Nephron (organoid): ENCODE measurements around the gene HOXB4.

Experiments used
- H3K27ac Mint-ChIP-seq, 3 experiments: 2 replicates each; pipeline ENCODE4 v1.8.0; 2020; ENCODE audit warnings: mixed read lengths in 3 of 3, mild to moderate bottlenecking in 2 of 3, moderate library complexity in 1 of 3
- H3K27me3 Mint-ChIP-seq: 2 replicates; pipeline ENCODE4 v1.8.0; 2021; ENCODE audit warnings: low read depth, mild to moderate bottlenecking, moderate library complexity, mixed read lengths
- H3K36me3 Mint-ChIP-seq: 2 replicates; pipeline ENCODE4 v1.8.0; 2020; ENCODE audit warnings: low read depth, mixed read lengths
- H3K4me1 Mint-ChIP-seq: 2 replicates; pipeline ENCODE4 v1.8.0; 2020; ENCODE audit warnings: mixed read lengths
- H3K4me3 Mint-ChIP-seq, 3 experiments: 2 replicates each; pipeline ENCODE4 v1.8.0; 2020; ENCODE audit warnings: mild to moderate bottlenecking in 3 of 3, mixed read lengths in 3 of 3, moderate library complexity in 2 of 3
- H3K9me3 Mint-ChIP-seq: 2 replicates; pipeline ENCODE4 v1.8.0; 2020; ENCODE audit warnings: mixed read lengths
- TF ChIP-seq, protein P1 (sequence below), 3 experiments: fragments of 200-600 bp; sonication (generic); IDR thresholded peaks; one replicate each; pipeline ENCODE4 v1.5.0; 2021; ENCODE audit warnings: antibody characterized with exemption in 3 of 3; ENCODE audit not compliant: unreplicated experiment in 3 of 3

HOXB4 gene

GRCh38 chr17:48603959-48604769 is 26.0 kb upstream of the HOXB4 start:
- Mint-ChIP-seq H3K27me3 (peaks cover 74% of the 10 kb centered on the region), H3K4me1 (peaks cover 57% of the 10 kb centered on the region), H3K4me3 (peak overlapping the region; percentile 94 to 99 (median 98)), H3K27ac (peak overlapping the region in 2 of 3 experiments; percentile 98 to 99), H3K9me3 (no peaks in the 10 kb centered on the region), H3K36me3 (peaks cover 8% of the 10 kb centered on the region)
- TF ChIP-seq, protein P1, sequence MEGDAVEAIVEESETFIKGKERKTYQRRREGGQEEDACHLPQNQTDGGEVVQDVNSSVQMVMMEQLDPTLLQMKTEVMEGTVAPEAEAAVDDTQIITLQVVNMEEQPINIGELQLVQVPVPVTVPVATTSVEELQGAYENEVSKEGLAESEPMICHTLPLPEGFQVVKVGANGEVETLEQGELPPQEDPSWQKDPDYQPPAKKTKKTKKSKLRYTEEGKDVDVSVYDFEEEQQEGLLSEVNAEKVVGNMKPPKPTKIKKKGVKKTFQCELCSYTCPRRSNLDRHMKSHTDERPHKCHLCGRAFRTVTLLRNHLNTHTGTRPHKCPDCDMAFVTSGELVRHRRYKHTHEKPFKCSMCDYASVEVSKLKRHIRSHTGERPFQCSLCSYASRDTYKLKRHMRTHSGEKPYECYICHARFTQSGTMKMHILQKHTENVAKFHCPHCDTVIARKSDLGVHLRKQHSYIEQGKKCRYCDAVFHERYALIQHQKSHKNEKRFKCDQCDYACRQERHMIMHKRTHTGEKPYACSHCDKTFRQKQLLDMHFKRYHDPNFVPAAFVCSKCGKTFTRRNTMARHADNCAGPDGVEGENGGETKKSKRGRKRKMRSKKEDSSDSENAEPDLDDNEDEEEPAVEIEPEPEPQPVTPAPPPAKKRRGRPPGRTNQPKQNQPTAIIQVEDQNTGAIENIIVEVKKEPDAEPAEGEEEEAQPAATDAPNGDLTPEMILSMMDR (IDR thresholded peaks at IDR 0.05; ENCODE audit: unreplicated experiment in 3 of 3): no peak

DNA sequence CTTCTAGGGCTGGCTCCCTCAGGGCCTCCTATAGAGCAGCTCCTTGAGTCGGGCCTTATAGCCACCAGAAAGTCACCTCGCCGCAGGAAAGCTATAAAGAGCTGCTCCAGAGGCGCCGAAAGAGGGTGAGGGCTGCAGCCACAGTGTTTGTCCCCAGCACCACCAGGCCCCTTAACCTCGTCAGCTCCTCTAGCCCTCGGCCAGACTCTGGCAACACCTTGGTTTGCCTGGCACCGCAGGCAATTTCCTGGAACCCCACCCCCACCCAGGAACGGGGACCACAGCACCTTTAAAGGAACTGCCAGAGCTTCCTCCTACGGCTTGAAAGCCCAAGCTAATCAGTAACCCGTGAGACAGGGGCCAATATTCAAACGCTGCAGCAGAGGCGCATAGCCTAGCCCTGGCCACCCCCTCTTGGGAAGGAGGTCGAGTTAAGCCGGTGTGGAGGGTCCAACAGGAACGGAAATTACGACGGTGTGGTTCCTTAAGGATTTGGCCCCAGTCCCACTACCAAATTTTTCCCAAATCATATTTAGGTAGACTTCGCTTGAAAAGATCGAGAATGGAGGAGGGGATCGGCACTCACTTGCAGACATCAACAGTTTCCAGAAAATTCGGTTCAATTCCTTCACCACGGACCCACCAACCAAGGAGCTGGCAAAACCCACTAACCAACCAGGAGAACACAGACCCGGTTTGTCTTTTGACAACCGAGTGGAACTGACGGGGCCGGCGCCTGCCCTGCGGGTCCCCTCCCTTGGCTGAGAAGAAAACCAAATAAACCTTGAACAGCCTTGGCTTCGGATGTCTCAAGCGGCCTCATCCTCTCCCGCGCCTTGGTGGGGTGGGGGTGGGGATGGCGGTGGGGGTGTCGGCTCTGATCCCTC is 23.6 kb upstream of the HOXB4 start:
- Mint-ChIP-seq H3K4me3 (peak overlapping the region; percentile 94 to 99 (median 98)), H3K27me3 (peaks cover 81% of the 10 kb centered on the region), H3K9me3 (no peaks in the 10 kb centered on the region), H3K36me3 (peaks cover 8% of the 10 kb centered on the region), H3K4me1 (peaks cover 55% of the 10 kb centered on the region), H3K27ac (peak overlapping the region in 1 of 3 experiments; percentile 98)
- TF ChIP-seq, protein P1 (IDR thresholded peaks at IDR 0.05; ENCODE audit: unreplicated experiment in 3 of 3): no peak

- peaks cover 14% of the 10 kb centered on the region for H3K36me3 Mint-ChIP-seq
- peak overlapping the region; percentile 94 to 99 (median 98) for H3K4me3 Mint-ChIP-seq
- H3K4me1 Mint-ChIP-seq: peaks cover 54% of the 10 kb centered on the region
- H3K27ac Mint-ChIP-seq: peak overlapping the region in 1 of 3 experiments; percentile 98
- H3K9me3 Mint-ChIP-seq: no peaks in the 10 kb centered on the region
- TF ChIP-seq, protein P1 (IDR thresholded peaks at IDR 0.05; ENCODE audit: unreplicated experiment in 3 of 3): no peak
- H3K27me3 Mint-ChIP-seq: peaks cover 82% of the 10 kb centered on the region
Observed at GRCh38 chr17:48601207-48601538, 23.0 kb upstream of the HOXB4 start.

DNA sequence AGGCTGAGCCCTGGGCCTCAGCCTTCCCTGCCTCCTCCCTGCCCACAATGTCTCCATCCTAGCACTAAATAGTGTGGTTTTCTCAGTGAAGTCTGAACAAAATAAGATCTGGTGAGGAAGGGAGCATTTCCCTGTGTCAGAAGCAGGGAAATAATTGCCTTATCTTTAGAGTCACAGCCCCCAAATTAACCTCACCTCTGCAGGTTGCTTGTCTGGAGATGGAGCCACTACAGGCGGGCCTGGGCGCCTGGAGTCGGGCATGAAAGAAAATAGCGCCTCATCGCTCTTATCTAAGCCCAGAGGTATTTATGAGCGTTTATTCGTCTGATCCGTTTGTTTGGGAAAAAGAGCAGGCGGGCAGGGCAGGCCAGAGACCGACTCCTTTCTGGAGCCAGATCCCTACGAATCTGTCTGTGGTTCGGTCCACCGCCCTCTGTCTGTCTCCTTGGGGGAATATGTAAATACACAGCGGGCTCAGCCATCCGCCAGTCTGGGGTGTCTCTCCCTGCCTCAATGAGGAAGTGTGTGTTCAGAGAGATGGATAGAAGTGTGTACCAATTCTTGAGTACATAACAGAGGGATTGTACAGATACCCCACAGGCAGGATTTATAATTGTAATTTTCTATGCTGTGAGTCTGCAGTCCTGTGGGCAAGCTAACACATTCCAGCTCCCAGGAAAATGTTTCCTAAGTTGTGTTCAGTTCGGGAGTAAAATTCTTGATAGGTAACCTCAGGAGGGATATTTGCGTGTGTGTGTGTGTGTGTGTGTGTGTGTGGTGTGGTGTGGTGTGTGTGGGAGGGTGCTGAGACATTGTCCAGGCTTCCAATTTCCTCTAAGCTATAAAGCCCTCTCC is 22.3 kb upstream of the HOXB4 start:
- Mint-ChIP-seq H3K4me1 (peaks cover 56% of the 10 kb centered on the region), H3K9me3 (no peaks in the 10 kb centered on the region), H3K36me3 (peaks cover 20% of the 10 kb centered on the region), H3K27me3 (peaks cover 82% of the 10 kb centered on the region), H3K27ac (peak overlapping the region in 1 of 3 experiments; percentile 98), H3K4me3 (peak overlapping the region; percentile 94 to 99 (median 98))
- TF ChIP-seq, protein P1 (IDR thresholded peaks at IDR 0.05; ENCODE audit: unreplicated experiment in 3 of 3): no peak

GRCh38 chr17:48599354-48599753 is 21.2 kb upstream of the HOXB4 start:
- TF ChIP-seq, protein P1 (IDR thresholded peaks at IDR 0.05; ENCODE audit: unreplicated experiment in 3 of 3): no peak
- H3K9me3 Mint-ChIP-seq: no peaks in the 10 kb centered on the region

More at GRCh38 chr17:48599354-48599753, 21.2 kb upstream of the HOXB4 start:
- H3K36me3 Mint-ChIP-seq: peaks cover 30% of the 10 kb centered on the region
- H3K27ac Mint-ChIP-seq: peak overlapping the region in 1 of 3 experiments; percentile 98
- peak overlapping the region; percentile 94 to 99 (median 98) for H3K4me3 Mint-ChIP-seq
- H3K4me1 Mint-ChIP-seq: peaks cover 67% of the 10 kb centered on the region
- H3K27me3 Mint-ChIP-seq: peaks cover 93% of the 10 kb centered on the region
